NT2/D1 (cell line): ENCODE data around the gene BAZ1A.

Experiments used
- SUZ12 ChIP-seq: IDR thresholded peaks from 2 replicates; pipeline ENCODE4 v1.6.1; 2011; ENCODE audit not compliant: insufficient read length, insufficient read depth; ENCODE audit errors: extremely low read depth
- YY1 ChIP-seq: IDR thresholded peaks from 2 replicates; pipeline ENCODE4 v1.6.1; 2011; ENCODE audit not compliant: insufficient read length, insufficient read depth
- ZNF274 ChIP-seq: IDR thresholded peaks from 2 replicates; pipeline ENCODE4 v1.6.1; 2011; ENCODE audit warnings: mild to moderate bottlenecking, low read depth, low read length

- TF ChIP-seq SUZ12 (no peak), ZNF274 (no peak), YY1 (no peak)
Observed at GRCh38 chr14:34733245-34733644, 141.9 kb downstream of the BAZ1A start.
